DOHH2 (cell line): ENCODE results near the gene CRADD.

Experiments used
- H3F3A ChIP-seq: fragments of 200-600 bp; sonication (generic), shearing (Covaris generic); 2 replicates; pipeline ENCODE4 v1.6.0; 2016; ENCODE audit warnings: antibody characterized with exemption, mild to moderate bottlenecking; ENCODE audit not compliant: control insufficient read depth, insufficient read depth
- H3K27ac ChIP-seq: fragments of 200-600 bp; sonication (generic); 2 replicates; pipeline ENCODE4 v1.5.1; 2014; ENCODE audit warnings: low read depth, mild to moderate bottlenecking, low read length, moderate library complexity
- H3K27me3 ChIP-seq: fragments of 200-600 bp; sonication (generic); 2 replicates; pipeline ENCODE4 v1.6.1; 2014; ENCODE audit warnings: mild to moderate bottlenecking, low read length, mixed read lengths; ENCODE audit not compliant: control insufficient read depth
- H3K36me3 ChIP-seq: fragments of 200-600 bp; sonication (generic); 2 replicates; pipeline ENCODE4 v1.6.1; 2014; ENCODE audit warnings: mild to moderate bottlenecking, low read length, moderate library complexity, mixed read lengths; ENCODE audit not compliant: control insufficient read depth
- H3K4me1 ChIP-seq: fragments of 200-600 bp; sonication (generic); 2 replicates; pipeline ENCODE4 v1.6.1; 2014; ENCODE audit warnings: mild to moderate bottlenecking, low read length, mixed read lengths; ENCODE audit not compliant: control insufficient read depth
- H3K4me2 ChIP-seq: fragments of 200-600 bp; sonication (generic); 2 replicates; pipeline ENCODE4 v1.6.0; 2014; ENCODE audit warnings: mild to moderate bottlenecking, low read length, moderate library complexity
- H3K4me3 ChIP-seq: fragments of 200-600 bp; sonication (generic); 2 replicates; pipeline ENCODE4 v1.5.1; 2014; ENCODE audit warnings: mild to moderate bottlenecking, low read length, mixed read lengths
- H3K79me2 ChIP-seq: fragments of 200-600 bp; sonication (generic); 2 replicates; pipeline ENCODE4 v1.6.1; 2014; ENCODE audit warnings: mild to moderate bottlenecking, low read length, mixed read lengths; ENCODE audit not compliant: control insufficient read depth
- H3K9me2 ChIP-seq: fragments of 200-600 bp; sonication (generic); replicated peaks from 2 replicates; pipeline ENCODE4 v1.6.1; 2014; ENCODE audit warnings: mild to moderate bottlenecking, low read length, mixed read lengths; ENCODE audit not compliant: control insufficient read depth
- H3K9me3 ChIP-seq: fragments of 200-600 bp; sonication (generic); 2 replicates; pipeline ENCODE4 v1.6.1; 2014; ENCODE audit warnings: antibody characterized with exemption, low read length, mixed read lengths; ENCODE audit not compliant: control insufficient read depth, insufficient read depth
- H4K20me1 ChIP-seq: fragments of 200-600 bp; sonication (generic); 2 replicates; pipeline ENCODE4 v1.6.0; 2014; ENCODE audit warnings: low read depth, mild to moderate bottlenecking, antibody characterized with exemption, low read length, moderate library complexity; ENCODE audit not compliant: control insufficient read depth, insufficient read depth
- CTCF ChIP-seq: fragments of 200-600 bp; sonication (generic); IDR thresholded peaks from one replicate; pipeline ENCODE4 v1.5.1; 2014; ENCODE audit warnings: antibody characterized with exemption, mild to moderate bottlenecking, low read depth, low read length; ENCODE audit not compliant: poor library complexity, severe bottlenecking
- EZH2phosphoT487 ChIP-seq: fragments of 200-600 bp; sonication (generic); IDR thresholded peaks from 2 replicates; pipeline ENCODE4 v1.6.1; 2017; ENCODE audit warnings: borderline replicate concordance, mild to moderate bottlenecking, antibody characterized with exemption, low read length, moderate library complexity, mixed read lengths

Gene CRADD

GRCh38 chr12:93782853-93783252, 105.7 kb downstream of the CRADD start:
- no peaks in the 10 kb centered on the region for H3K9me2 ChIP-seq
- no peak overlapping the region for H3K27ac ChIP-seq
- no peaks in the 10 kb centered on the region for H3F3A ChIP-seq
- H3K4me3 ChIP-seq = no peak overlapping the region
- no peaks in the 10 kb centered on the region for H3K27me3 ChIP-seq
- no peak overlapping the region for H3K4me2 ChIP-seq
- no peaks in the 10 kb centered on the region for H3K36me3 ChIP-seq
- no peaks in the 10 kb centered on the region for H3K4me1 ChIP-seq
- H3K79me2 ChIP-seq = no peaks in the 10 kb centered on the region
- no peak for TF ChIP-seq EZH2phosphoT487
- TF ChIP-seq CTCF = no peak
- H3K9me3 ChIP-seq = no peaks in the 10 kb centered on the region
- H4K20me1 ChIP-seq = no peaks in the 10 kb centered on the region; the same call in 1 of the 2 replicates

- no peak for TF ChIP-seq CTCF
- no peak for TF ChIP-seq EZH2phosphoT487
- Histone ChIP-seq H3K9me2 (no peaks in the 10 kb centered on the region), H3K4me2 (no peak overlapping the region), H3K4me3 (no peak overlapping the region), H3F3A (no peaks in the 10 kb centered on the region), H3K27me3 (no peaks in the 10 kb centered on the region), H3K9me3 (no peaks in the 10 kb centered on the region), H3K4me1 (no peaks in the 10 kb centered on the region), H4K20me1 (no peaks in the 10 kb centered on the region; the same call in 1 of the 2 replicates), H3K27ac (no peak overlapping the region), H3K79me2 (no peaks in the 10 kb centered on the region), H3K36me3 (no peaks in the 10 kb centered on the region)
Measured at GRCh38 chr12:93783832-93784231, 106.7 kb downstream of the CRADD start.

GRCh38 chr12:93784339-93785086, 107.3 kb downstream of the CRADD start:
- Histone ChIP-seq H3K9me3 (no peaks in the 10 kb centered on the region), H3K36me3 (no peaks in the 10 kb centered on the region), H3K4me2 (no peak overlapping the region), H3K27me3 (no peaks in the 10 kb centered on the region), H3K4me3 (no peak overlapping the region), H3K4me1 (peaks cover 5% of the 10 kb centered on the region), H3K27ac (no peak overlapping the region), H3K79me2 (no peaks in the 10 kb centered on the region), H3F3A (no peaks in the 10 kb centered on the region), H3K9me2 (no peaks in the 10 kb centered on the region), H4K20me1 (no peaks in the 10 kb centered on the region; the same call in 1 of the 2 replicates)
- TF ChIP-seq CTCF (no peak), EZH2phosphoT487 (no peak)
